IMR-90 (cell line): ENCODE results near the gene KLRF2. TPM values are rescaled to one million over a fixed set of nuclear protein-coding genes. Genes with fewer than 3 reads are reported as not detected.

Experiments used
- ATAC-seq: fragments of 200-7000 bp; cut with Tn5 transposase; 2 replicates; pipeline ENCODE4 v1.9.1; 2020; ENCODE audit warnings: low read depth, mild to moderate bottlenecking, moderate library complexity
- BruUV-seq: library from RNA; stranded (reverse); fragments of 400-500 nt; replicated peaks from 2 replicates; lab custom pipeline; 2021; lab: Mats Ljungman, UMichigan
- CTCF ChIA-PET: fragments of 300-600 bp; formaldehyde crosslinking; extraction: SDS; loops from one replicate; lab custom pipeline; 2021; ENCODE audit warnings: antibody characterized with exemption; lab: Yijun Ruan, JAX
- POLR2A ChIA-PET: fragments of 300-600 bp; sonication (Branson Sonifier 250); formaldehyde crosslinking; loops from one replicate; lab custom pipeline; 2022; ENCODE audit warnings: antibody characterized with exemption; ENCODE audit not compliant: unreplicated experiment; lab: Charles Lee
- DNase-seq: peaks from one replicate; pipeline ENCODE4 v3.0.0; 2013
- H2AFZ ChIP-seq: replicated peaks from 2 replicates; pipeline ENCODE3; 2013; ENCODE audit warnings: low read length, mild to moderate bottlenecking; ENCODE audit not compliant: poor library complexity
- H2AK5ac ChIP-seq: 2 replicates; pipeline ENCODE4 v1.6.1; 2013; ENCODE audit warnings: low read depth, low read length, inconsistent platforms
- H2AK9ac ChIP-seq: replicated peaks from 2 replicates; pipeline ENCODE3; 2013; ENCODE audit warnings: mild to moderate bottlenecking, low read depth, low read length, moderate library complexity; ENCODE audit not compliant: poor library complexity
- H2BK120ac ChIP-seq: 2 replicates; pipeline ENCODE4 v1.6.1; 2013; ENCODE audit warnings: low read depth, low read length, inconsistent platforms
- H2BK15ac ChIP-seq: 3 replicates; pipeline ENCODE4 v1.6.1; 2013; ENCODE audit warnings: low read depth, low read length, inconsistent platforms
- H2BK20ac ChIP-seq: 2 replicates; pipeline ENCODE4 v1.6.1; 2013; ENCODE audit warnings: low read depth, mild to moderate bottlenecking, inconsistent platforms, low read length, moderate library complexity
- H2BK5ac ChIP-seq: 2 replicates; pipeline ENCODE4 v1.6.1; 2013; ENCODE audit warnings: mild to moderate bottlenecking, low read depth, low read length, inconsistent platforms; ENCODE audit not compliant: poor library complexity, severe bottlenecking
- H3K14ac ChIP-seq: replicated peaks from 2 replicates; pipeline ENCODE4 v1.6.1; 2013; ENCODE audit warnings: low read depth, low read length, inconsistent platforms
- H3K18ac ChIP-seq: 2 replicates; pipeline ENCODE4 v1.6.1; 2013; ENCODE audit warnings: low read depth, low read length, control low read depth
- H3K23ac ChIP-seq: 2 replicates; pipeline ENCODE4 v1.6.1; 2013; ENCODE audit warnings: low read depth, low read length, inconsistent platforms
- H3K27ac ChIP-seq: 2 replicates; pipeline ENCODE4 v1.5.1; 2013; ENCODE audit warnings: mild to moderate bottlenecking, control low read depth, low read length; ENCODE audit not compliant: insufficient read depth
- H3K27me3 ChIP-seq: 2 replicates; pipeline ENCODE4 v1.6.1; 2013; ENCODE audit warnings: low read length; ENCODE audit not compliant: control insufficient read depth, insufficient read depth
- H3K36me3 ChIP-seq: 2 replicates; pipeline ENCODE4 v1.6.1; 2013; ENCODE audit warnings: low read length, mixed read lengths; ENCODE audit not compliant: control insufficient read depth, insufficient read depth
- H3K4ac ChIP-seq: 2 replicates; pipeline ENCODE4 v1.6.1; 2013; ENCODE audit warnings: low read depth, low read length, inconsistent platforms
- H3K4me1 ChIP-seq: 2 replicates; pipeline ENCODE4 v1.6.1; 2013; ENCODE audit warnings: low read length, mixed read lengths; ENCODE audit not compliant: control insufficient read depth, insufficient read depth
- H3K4me2 ChIP-seq: 2 replicates; pipeline ENCODE4 v1.6.1; 2013; ENCODE audit warnings: low read depth, mild to moderate bottlenecking, control low read depth, low read length, moderate library complexity
- H3K4me3 ChIP-seq: 2 replicates; pipeline ENCODE4 v1.5.1; 2013; ENCODE audit warnings: low read depth, mild to moderate bottlenecking, control low read depth, low read length, moderate library complexity; ENCODE audit not compliant: insufficient read depth
- H3K56ac ChIP-seq: 2 replicates; pipeline ENCODE4 v1.6.1; 2013; ENCODE audit warnings: low read length, inconsistent platforms; ENCODE audit not compliant: insufficient read depth; ENCODE audit errors: extremely low read depth
- H3K79me1 ChIP-seq, 2 experiments: 2 replicates each; pipeline ENCODE4 v1.6.1; 2013; ENCODE audit warnings: low read length in 2 of 2, inconsistent platforms in 1 of 2, low read depth in 1 of 2
- H3K9ac ChIP-seq: 2 replicates; pipeline ENCODE4 v1.6.1; 2013; ENCODE audit warnings: low read depth, low read length, control low read depth
- H3K9me1 ChIP-seq: 2 replicates; pipeline ENCODE4 v1.6.1; 2013; ENCODE audit warnings: low read length, inconsistent platforms; ENCODE audit not compliant: insufficient read depth
- H3K9me3 ChIP-seq: 2 replicates; pipeline ENCODE4 v1.6.1; 2013; ENCODE audit warnings: low read length; ENCODE audit not compliant: control insufficient read depth, insufficient read depth
- H4K20me1 ChIP-seq: 2 replicates; pipeline ENCODE4 v1.6.1; 2013; ENCODE audit warnings: low read length, inconsistent platforms; ENCODE audit not compliant: insufficient read depth
- H4K5ac ChIP-seq: 2 replicates; pipeline ENCODE4 v1.6.1; 2013; ENCODE audit warnings: mild to moderate bottlenecking, low read depth, low read length, control low read depth
- H4K8ac ChIP-seq, 2 experiments: 2 replicates each; pipeline ENCODE4 v1.6.1; 2013; ENCODE audit warnings: low read depth in 2 of 2, low read length in 2 of 2, control low read depth in 1 of 2, inconsistent platforms in 1 of 2
- H4K91ac ChIP-seq: 2 replicates; pipeline ENCODE4 v1.6.1; 2013; ENCODE audit warnings: low read depth, low read length, inconsistent platforms; ENCODE audit not compliant: insufficient read depth
- MXI1 ChIP-seq: IDR thresholded peaks from 2 replicates; pipeline ENCODE4 v1.6.1; 2012; ENCODE audit warnings: low read depth, mild to moderate bottlenecking, low read length, moderate library complexity, borderline replicate concordance
- WGBS, 2 experiments: methylation state at CpG; one replicate each; pipeline versions ENCODE4 v1.1.5 to v1.1.7; 2013; ENCODE audit warnings: missing lambda C conversion rate in 2 of 2; ENCODE audit not compliant: insufficient read length in 1 of 2; ENCODE audit errors: extremely low coverage in 2 of 2; 5-methylcytosine and 5-hydroxymethylcytosine counted together
- dilution Hi-C: fragments of 300-500 bp; cut with HindIII; formaldehyde crosslinking; loops from one replicate; pipeline ENCODE4 v1.14.3; 2018; ENCODE audit warnings: low sequenced_read_pairs; ENCODE audit not compliant: unreplicated experiment
- in situ Hi-C: fragments of 300-500 bp; cut with MboI; formaldehyde crosslinking; loops from 3 replicates; pipeline ENCODE4 v1.14.3; 2019; ENCODE audit warnings: low sequenced_read_pairs, inconsistent platforms, mixed read lengths
- intact Hi-C: fragments of 100-400 bp; cut with micrococcal nuclease; formaldehyde crosslinking; loops from 2 replicates; pipeline ENCODE4 v1.10.0; 2022
- polyA plus RNA-seq, 3 experiments: library from polyadenylated mRNA; depleted of rRNA; stranded (reverse); fragments of >200 nt; gene quantifications; 2 replicates each; pipeline ENCODE4 v1.2.3, GENCODE V29; 2012; ENCODE audit warnings: low replicate concordance in 1 of 3
- total RNA-seq: library from RNA; depleted of rRNA; stranded (reverse); fragments of >200 nt; gene quantifications from 2 replicates; pipeline ENCODE4 v1.2.3, GENCODE V29; 2012
- TF ChIP-seq, protein P1 (sequence below): fragments of 150-350 bp; IDR thresholded peaks from 2 replicates; pipeline ENCODE4 v1.6.1; 2016; ENCODE audit warnings: low read depth, mild to moderate bottlenecking, low read length, moderate library complexity, borderline replicate concordance

Gene KLRF2
- total and polyA plus RNA-seq, 2 of the 4 experiments (the other 2 are of a cell fraction), result not detected

GRCh38 chr12:9919443-9919842, 38.2 kb downstream of the KLRF2 start:
- H4K8ac ChIP-seq, result no peak overlapping the region
- H3K79me1 ChIP-seq, result no peaks in the 10 kb centered on the region
- no peak overlapping the region for H3K14ac ChIP-seq
- intact Hi-C loops (no loop called here), in situ Hi-C loops (no loop called here), dilution Hi-C loops (no loop called here)
- no peak overlapping the region for H4K91ac ChIP-seq
- no peaks in the 10 kb centered on the region for H3K36me3 ChIP-seq
- H2BK20ac ChIP-seq, result no peak overlapping the region
- ChIA-PET POLR2A (no interaction called here), CTCF (no interaction called here)
- no TSS peak for BruUV-seq
- H2AK9ac ChIP-seq, result no peak overlapping the region
- no peak overlapping the region for H3K18ac ChIP-seq
- WGBS, 2 experiments, result no CpG with 5 or more reads among the region's 3 CpGs
- H2AK5ac ChIP-seq, result no peak overlapping the region
- H3K9ac ChIP-seq, result no peak overlapping the region
- no peak overlapping the region for H2AFZ ChIP-seq
- H4K5ac ChIP-seq, result no peak overlapping the region
- no peak overlapping the region for H3K4me3 ChIP-seq
- H3K9me3 ChIP-seq, result no peaks in the 10 kb centered on the region
- no peak overlapping the region for H3K4ac ChIP-seq
- H3K9me1 ChIP-seq, result no peaks in the 10 kb centered on the region
- H3K4me2 ChIP-seq, result no peak overlapping the region
- DNase-seq (no peak), ATAC-seq (no peak)
- H3K23ac ChIP-seq, result no peak overlapping the region
- no peak overlapping the region for H2BK120ac ChIP-seq
- H2BK5ac ChIP-seq, result no peak overlapping the region
- H3K4me1 ChIP-seq, result no peaks in the 10 kb centered on the region
- no peak overlapping the region for H2BK15ac ChIP-seq
- no peak overlapping the region for H3K27ac ChIP-seq
- TF ChIP-seq, protein P1, sequence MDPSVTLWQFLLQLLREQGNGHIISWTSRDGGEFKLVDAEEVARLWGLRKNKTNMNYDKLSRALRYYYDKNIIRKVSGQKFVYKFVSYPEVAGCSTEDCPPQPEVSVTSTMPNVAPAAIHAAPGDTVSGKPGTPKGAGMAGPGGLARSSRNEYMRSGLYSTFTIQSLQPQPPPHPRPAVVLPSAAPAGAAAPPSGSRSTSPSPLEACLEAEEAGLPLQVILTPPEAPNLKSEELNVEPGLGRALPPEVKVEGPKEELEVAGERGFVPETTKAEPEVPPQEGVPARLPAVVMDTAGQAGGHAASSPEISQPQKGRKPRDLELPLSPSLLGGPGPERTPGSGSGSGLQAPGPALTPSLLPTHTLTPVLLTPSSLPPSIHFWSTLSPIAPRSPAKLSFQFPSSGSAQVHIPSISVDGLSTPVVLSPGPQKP, result no peak
- no peak for TF ChIP-seq MXI1
- no peaks in the 10 kb centered on the region for H3K27me3 ChIP-seq
- no peaks in the 10 kb centered on the region for H4K20me1 ChIP-seq
- no peak overlapping the region for H3K56ac ChIP-seq
